Measurements from ENCODE around the gene ZC3H6. TPM values are rescaled to one million over a fixed set of nuclear protein-coding genes. Genes with fewer than 3 reads are reported as not detected.
A peak's percentile ranks its signal among the peaks of the same experiment; 100 is the strongest.

ZC3H6 gene
- total RNA-seq, 1 experiment from 2014 or later = 10.0 TPM

DNA sequence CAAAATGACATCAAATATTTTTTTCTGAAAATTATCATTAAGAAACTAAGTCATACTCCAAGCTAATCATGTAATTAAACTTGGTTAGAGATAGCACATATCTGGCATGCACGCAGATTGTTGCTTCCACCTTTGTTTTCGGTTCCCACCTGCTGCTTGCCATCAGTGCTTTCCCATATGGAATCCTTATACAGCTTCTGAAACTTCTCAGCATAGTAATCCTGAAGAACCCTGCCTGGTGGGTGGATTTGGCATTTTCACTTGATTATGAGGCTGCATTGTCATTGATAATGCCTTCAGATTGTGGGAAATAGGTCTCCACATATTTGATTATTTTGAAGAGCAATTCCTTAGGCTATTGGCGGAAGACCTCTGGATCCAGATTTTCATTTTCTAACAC is 47.5 kb downstream of the ZC3H6 start (continued):
- TF ChIP-seq, protein P1, sequence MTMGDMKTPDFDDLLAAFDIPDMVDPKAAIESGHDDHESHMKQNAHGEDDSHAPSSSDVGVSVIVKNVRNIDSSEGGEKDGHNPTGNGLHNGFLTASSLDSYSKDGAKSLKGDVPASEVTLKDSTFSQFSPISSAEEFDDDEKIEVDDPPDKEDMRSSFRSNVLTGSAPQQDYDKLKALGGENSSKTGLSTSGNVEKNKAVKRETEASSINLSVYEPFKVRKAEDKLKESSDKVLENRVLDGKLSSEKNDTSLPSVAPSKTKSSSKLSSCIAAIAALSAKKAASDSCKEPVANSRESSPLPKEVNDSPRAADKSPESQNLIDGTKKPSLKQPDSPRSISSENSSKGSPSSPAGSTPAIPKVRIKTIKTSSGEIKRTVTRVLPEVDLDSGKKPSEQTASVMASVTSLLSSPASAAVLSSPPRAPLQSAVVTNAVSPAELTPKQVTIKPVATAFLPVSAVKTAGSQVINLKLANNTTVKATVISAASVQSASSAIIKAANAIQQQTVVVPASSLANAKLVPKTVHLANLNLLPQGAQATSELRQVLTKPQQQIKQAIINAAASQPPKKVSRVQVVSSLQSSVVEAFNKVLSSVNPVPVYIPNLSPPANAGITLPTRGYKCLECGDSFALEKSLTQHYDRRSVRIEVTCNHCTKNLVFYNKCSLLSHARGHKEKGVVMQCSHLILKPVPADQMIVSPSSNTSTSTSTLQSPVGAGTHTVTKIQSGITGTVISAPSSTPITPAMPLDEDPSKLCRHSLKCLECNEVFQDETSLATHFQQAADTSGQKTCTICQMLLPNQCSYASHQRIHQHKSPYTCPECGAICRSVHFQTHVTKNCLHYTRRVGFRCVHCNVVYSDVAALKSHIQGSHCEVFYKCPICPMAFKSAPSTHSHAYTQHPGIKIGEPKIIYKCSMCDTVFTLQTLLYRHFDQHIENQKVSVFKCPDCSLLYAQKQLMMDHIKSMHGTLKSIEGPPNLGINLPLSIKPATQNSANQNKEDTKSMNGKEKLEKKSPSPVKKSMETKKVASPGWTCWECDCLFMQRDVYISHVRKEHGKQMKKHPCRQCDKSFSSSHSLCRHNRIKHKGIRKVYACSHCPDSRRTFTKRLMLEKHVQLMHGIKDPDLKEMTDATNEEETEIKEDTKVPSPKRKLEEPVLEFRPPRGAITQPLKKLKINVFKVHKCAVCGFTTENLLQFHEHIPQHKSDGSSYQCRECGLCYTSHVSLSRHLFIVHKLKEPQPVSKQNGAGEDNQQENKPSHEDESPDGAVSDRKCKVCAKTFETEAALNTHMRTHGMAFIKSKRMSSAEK (CRISPR knock-in tag; IDR thresholded peaks at IDR 0.05; ENCODE audit: borderline replicate concordance) = no peak
- no peak for TF ChIP-seq ESRRA (CRISPR knock-in tag; IDR thresholded peaks at IDR 0.05; ENCODE audit: borderline replicate concordance)

DNA sequence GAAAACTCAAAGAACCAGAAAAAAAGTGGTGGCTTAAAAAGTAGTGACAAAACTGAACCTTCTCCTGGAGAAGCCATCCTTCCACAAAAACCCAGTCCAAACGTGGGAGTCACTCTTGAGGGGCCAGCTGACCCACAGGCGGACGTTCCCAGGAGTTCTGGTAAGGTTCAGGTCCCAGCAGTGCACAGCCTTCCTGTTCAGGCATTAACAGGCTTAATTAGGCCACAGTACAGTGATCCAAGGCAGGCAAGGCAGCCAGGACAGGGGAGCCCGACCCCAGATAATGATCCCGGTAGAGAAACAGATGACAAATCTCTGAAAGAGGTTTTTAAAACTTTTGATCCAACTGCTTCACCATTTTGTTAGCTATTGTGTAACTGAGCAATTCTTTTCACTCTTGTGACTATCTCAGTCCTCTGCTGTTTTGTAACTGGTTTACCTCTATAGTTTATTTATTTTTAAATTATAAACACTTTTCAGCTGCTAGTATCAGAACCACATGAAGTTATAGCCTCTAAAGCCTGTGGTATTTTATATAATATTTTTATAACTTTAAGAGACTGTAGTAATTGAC is 56.8 kb downstream of the ZC3H6 start:
- Mint-ChIP-seq H3K9me3 (peaks cover 7% of the 10 kb centered on the region; the same call in 1 of the 2 replicates), H3K36me3 (peaks cover 17% of the 10 kb centered on the region), H3K27me3 (ENCODE audit: low read depth) (no peaks in the 10 kb centered on the region), H3K4me3 (no peak overlapping the region), H3K4me1 (0 out of 2 replicates have a peak, but pooled peaks cover 5% of the 10 kb centered on the region), H3K27ac (no peak overlapping the region)
- TF ChIP-seq IRF2 (CRISPR knock-in tag; IDR thresholded peaks at IDR 0.05; ENCODE audit: borderline replicate concordance, low read depth) = no peak
- no peak for TF ChIP-seq TP53 (CRISPR knock-in tag; IDR thresholded peaks at IDR 0.05)
- TF ChIP-seq ZNF121 (CRISPR knock-in tag; IDR thresholded peaks at IDR 0.05) = peak; percentile 36; the same call in 1 of the 2 replicates
- TF ChIP-seq ZNF317 (CRISPR knock-in tag; IDR thresholded peaks at IDR 0.05; ENCODE audit: borderline replicate concordance, low read depth) = no peak
- TF ChIP-seq, protein P2, sequence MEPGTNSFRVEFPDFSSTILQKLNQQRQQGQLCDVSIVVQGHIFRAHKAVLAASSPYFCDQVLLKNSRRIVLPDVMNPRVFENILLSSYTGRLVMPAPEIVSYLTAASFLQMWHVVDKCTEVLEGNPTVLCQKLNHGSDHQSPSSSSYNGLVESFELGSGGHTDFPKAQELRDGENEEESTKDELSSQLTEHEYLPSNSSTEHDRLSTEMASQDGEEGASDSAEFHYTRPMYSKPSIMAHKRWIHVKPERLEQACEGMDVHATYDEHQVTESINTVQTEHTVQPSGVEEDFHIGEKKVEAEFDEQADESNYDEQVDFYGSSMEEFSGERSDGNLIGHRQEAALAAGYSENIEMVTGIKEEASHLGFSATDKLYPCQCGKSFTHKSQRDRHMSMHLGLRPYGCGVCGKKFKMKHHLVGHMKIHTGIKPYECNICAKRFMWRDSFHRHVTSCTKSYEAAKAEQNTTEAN (CRISPR knock-in tag; IDR thresholded peaks at IDR 0.05) = no peak
- no peak for TF ChIP-seq JAZF1 (CRISPR knock-in tag; IDR thresholded peaks at IDR 0.05)
- ChIA-PET POLR2A (no interaction called here), CTCF (no interaction called here)
- ATAC-seq (no peak), DNase-seq (ENCODE audit: low spot score) (no peak)

DNA sequence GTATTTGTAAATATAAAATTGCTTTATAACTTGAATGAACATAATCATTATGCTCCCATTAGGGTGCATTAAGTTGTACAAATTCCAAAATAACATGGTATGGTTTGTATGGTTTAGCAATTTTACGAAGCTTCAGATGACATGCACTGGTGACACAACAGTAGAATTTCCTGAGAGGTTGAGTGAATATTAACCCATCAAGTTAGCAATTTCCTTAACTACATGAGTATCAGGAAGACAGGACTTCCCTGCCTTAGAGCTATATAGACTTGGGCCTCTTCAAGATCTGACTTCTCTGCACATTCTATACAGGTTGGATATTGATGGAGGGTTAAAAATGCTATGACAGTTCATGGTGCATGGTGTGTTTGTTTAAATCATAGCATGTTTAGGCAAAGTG is 60.2 kb downstream of the ZC3H6 start:
- Mint-ChIP-seq H3K9me3 (no peaks in the 10 kb centered on the region), H3K27me3 (ENCODE audit: low read depth) (no peaks in the 10 kb centered on the region), H3K4me3 (no peak overlapping the region), H3K27ac (no peak overlapping the region), H3K36me3 (peaks cover 8% of the 10 kb centered on the region), H3K4me1 (0 out of 2 replicates have a peak, but pooled peaks cover 5% of the 10 kb centered on the region)
- DNase-seq (ENCODE audit: low spot score) = no peak
- ChIA-PET CTCF (interaction anchor here (1.1 kb wide), 1 partner anchor 119 kb away, joined by 4 read pairs; no protein-coding TSS in a partner anchor), POLR2A (no interaction called here)
- no peak for ATAC-seq
- TF ChIP-seq, protein P3, sequence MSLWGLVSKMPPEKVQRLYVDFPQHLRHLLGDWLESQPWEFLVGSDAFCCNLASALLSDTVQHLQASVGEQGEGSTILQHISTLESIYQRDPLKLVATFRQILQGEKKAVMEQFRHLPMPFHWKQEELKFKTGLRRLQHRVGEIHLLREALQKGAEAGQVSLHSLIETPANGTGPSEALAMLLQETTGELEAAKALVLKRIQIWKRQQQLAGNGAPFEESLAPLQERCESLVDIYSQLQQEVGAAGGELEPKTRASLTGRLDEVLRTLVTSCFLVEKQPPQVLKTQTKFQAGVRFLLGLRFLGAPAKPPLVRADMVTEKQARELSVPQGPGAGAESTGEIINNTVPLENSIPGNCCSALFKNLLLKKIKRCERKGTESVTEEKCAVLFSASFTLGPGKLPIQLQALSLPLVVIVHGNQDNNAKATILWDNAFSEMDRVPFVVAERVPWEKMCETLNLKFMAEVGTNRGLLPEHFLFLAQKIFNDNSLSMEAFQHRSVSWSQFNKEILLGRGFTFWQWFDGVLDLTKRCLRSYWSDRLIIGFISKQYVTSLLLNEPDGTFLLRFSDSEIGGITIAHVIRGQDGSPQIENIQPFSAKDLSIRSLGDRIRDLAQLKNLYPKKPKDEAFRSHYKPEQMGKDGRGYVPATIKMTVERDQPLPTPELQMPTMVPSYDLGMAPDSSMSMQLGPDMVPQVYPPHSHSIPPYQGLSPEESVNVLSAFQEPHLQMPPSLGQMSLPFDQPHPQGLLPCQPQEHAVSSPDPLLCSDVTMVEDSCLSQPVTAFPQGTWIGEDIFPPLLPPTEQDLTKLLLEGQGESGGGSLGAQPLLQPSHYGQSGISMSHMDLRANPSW (CRISPR knock-in tag; conservative IDR thresholded peaks at IDR 0.05; ENCODE audit: low read depth) = no peak
- TF ChIP-seq, protein P4, sequence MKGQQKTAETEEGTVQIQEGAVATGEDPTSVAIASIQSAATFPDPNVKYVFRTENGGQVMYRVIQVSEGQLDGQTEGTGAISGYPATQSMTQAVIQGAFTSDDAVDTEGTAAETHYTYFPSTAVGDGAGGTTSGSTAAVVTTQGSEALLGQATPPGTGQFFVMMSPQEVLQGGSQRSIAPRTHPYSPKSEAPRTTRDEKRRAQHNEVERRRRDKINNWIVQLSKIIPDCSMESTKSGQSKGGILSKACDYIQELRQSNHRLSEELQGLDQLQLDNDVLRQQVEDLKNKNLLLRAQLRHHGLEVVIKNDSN (CRISPR knock-in tag; IDR thresholded peaks at IDR 0.05) = no peak
- no peak for TF ChIP-seq RELA (CRISPR knock-in tag; IDR thresholded peaks at IDR 0.05; ENCODE audit: borderline replicate concordance)
- TF ChIP-seq, protein P5, sequence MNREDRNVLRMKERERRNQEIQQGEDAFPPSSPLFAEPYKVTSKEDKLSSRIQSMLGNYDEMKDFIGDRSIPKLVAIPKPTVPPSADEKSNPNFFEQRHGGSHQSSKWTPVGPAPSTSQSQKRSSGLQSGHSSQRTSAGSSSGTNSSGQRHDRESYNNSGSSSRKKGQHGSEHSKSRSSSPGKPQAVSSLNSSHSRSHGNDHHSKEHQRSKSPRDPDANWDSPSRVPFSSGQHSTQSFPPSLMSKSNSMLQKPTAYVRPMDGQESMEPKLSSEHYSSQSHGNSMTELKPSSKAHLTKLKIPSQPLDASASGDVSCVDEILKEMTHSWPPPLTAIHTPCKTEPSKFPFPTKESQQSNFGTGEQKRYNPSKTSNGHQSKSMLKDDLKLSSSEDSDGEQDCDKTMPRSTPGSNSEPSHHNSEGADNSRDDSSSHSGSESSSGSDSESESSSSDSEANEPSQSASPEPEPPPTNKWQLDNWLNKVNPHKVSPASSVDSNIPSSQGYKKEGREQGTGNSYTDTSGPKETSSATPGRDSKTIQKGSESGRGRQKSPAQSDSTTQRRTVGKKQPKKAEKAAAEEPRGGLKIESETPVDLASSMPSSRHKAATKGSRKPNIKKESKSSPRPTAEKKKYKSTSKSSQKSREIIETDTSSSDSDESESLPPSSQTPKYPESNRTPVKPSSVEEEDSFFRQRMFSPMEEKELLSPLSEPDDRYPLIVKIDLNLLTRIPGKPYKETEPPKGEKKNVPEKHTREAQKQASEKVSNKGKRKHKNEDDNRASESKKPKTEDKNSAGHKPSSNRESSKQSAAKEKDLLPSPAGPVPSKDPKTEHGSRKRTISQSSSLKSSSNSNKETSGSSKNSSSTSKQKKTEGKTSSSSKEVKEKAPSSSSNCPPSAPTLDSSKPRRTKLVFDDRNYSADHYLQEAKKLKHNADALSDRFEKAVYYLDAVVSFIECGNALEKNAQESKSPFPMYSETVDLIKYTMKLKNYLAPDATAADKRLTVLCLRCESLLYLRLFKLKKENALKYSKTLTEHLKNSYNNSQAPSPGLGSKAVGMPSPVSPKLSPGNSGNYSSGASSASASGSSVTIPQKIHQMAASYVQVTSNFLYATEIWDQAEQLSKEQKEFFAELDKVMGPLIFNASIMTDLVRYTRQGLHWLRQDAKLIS (CRISPR knock-in tag; IDR thresholded peaks at IDR 0.05; ENCODE audit: borderline replicate concordance) = no peak
- TF ChIP-seq ETV6 (CRISPR knock-in tag; IDR thresholded peaks at IDR 0.05) = no peak
- no peak for TF ChIP-seq FOXJ3 (CRISPR knock-in tag; IDR thresholded peaks at IDR 0.05; ENCODE audit: borderline replicate concordance)
- TF ChIP-seq, protein P6, sequence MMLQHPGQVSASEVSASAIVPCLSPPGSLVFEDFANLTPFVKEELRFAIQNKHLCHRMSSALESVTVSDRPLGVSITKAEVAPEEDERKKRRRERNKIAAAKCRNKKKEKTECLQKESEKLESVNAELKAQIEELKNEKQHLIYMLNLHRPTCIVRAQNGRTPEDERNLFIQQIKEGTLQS (CRISPR knock-in tag; conservative IDR thresholded peaks at IDR 0.05) = no peak
- TF ChIP-seq ZBTB21 (CRISPR knock-in tag; IDR thresholded peaks at IDR 0.05; ENCODE audit: borderline replicate concordance) = no peak
- TF ChIP-seq GRHL2 (CRISPR knock-in tag; IDR thresholded peaks at IDR 0.05; ENCODE audit: insufficient replicate concordance, severe bottlenecking) = no peak

All from WTC11 (cell line).